NOMO-1 treated with dmso at 0.1 percent for 144 hours (cell line): ENCODE data around the gene DCAF12L2.
"Not testable (repeated sequence)": the region's sequence is repeated elsewhere in the genome, so short reads cannot be mapped to it uniquely, and the experiment has no call there.

ENCODE experiments used
- DNase-seq: peaks from one replicate; lab custom pipeline; 2025; ENCODE audit not compliant: unreplicated experiment; lab: John Stamatoyannopoulos, UW

Gene DCAF12L2

GRCh38 chrX:126165721-126166461, at the start of gene DCAF12L2:
Gene DCAF12L2 (minus strand): TSS chrX:126166289. CDS start chrX:126165924, 365 bp downstream.
- DNase-seq, result no peak

- not testable (repeated sequence) for DNase-seq
These were observed 24.8 kb upstream of the DCAF12L2 start for GRCh38 chrX:126190888-126191287.

- no peak for DNase-seq
These were observed 11.2 kb upstream of the DCAF12L2 start for GRCh38 chrX:126177133-126177840.

- DNase-seq, result no peak
These were observed 4.6 kb upstream of the DCAF12L2 start for GRCh38 chrX:126170720-126171119.

- DNase-seq, result no peak
These were observed 1.5 kb upstream of the DCAF12L2 start for GRCh38 chrX:126167560-126167959.

GRCh38 chrX:126165401-126165720, 728 bp downstream of the DCAF12L2 start:
- DNase-seq, result no peak

GRCh38 chrX:126164689-126165400, 1.2 kb downstream of the DCAF12L2 start:
- DNase-seq, result no peak

GRCh38 chrX:126164226-126164625, 1.9 kb downstream of the DCAF12L2 start:
- no peak for DNase-seq

GRCh38 chrX:126141014-126141413, 25.1 kb downstream of the DCAF12L2 start:
- no peak for DNase-seq

- no peak for DNase-seq
These were observed 28.2 kb downstream of the DCAF12L2 start for GRCh38 chrX:126137899-126138298.

- DNase-seq, result no peak
These were observed 41.4 kb downstream of the DCAF12L2 start for GRCh38 chrX:126124721-126125120.
